Measurements from ENCODE around the gene ZNF516.

Gene ZNF516

GRCh38 chr18:76318607-76319006, 176.4 kb downstream of the ZNF516 start:
- TF ChIP-seq CTCF (IDR thresholded peaks at IDR 0.05; ENCODE audit: extremely low read depth, missing control alignments), result no peak
- no peak for DNase-seq (ENCODE audit: low spot score)

GRCh38 chr18:76317136-76317535, 177.9 kb downstream of the ZNF516 start:
- TF ChIP-seq CTCF (IDR thresholded peaks at IDR 0.05; ENCODE audit: extremely low read depth, missing control alignments), result no peak

GRCh38 chr18:76315722-76316230, 179.3 kb downstream of the ZNF516 start:
- no peak for TF ChIP-seq CTCF (IDR thresholded peaks at IDR 0.05; ENCODE audit: extremely low read depth, missing control alignments)
- DNase-seq (ENCODE audit: low spot score), result no peak

More at GRCh38 chr18:76317136-76317535, 177.9 kb downstream of the ZNF516 start:
- DNase-seq (ENCODE audit: low spot score), result no peak

- no peak for DNase-seq (ENCODE audit: low spot score)
Measured at GRCh38 chr18:76314496-76314895, 180.5 kb downstream of the ZNF516 start.

GRCh38 chr18:76314015-76314414, 181.0 kb downstream of the ZNF516 start:
- no peak for TF ChIP-seq CTCF (IDR thresholded peaks at IDR 0.05; ENCODE audit: extremely low read depth, missing control alignments)
- no peak for DNase-seq (ENCODE audit: low spot score)

More at GRCh38 chr18:76314496-76314895, 180.5 kb downstream of the ZNF516 start:
- no peak for TF ChIP-seq CTCF (IDR thresholded peaks at IDR 0.05; ENCODE audit: extremely low read depth, missing control alignments)

Measured in GM20000 (cell line).